HepG2 (cell line): ENCODE data around the gene RAB3IP. TPM values are rescaled to one million over a fixed set of nuclear protein-coding genes. Genes with fewer than 3 reads are reported as not detected.

Experiments used
- E2F2 ChIP-seq: sonication (generic); formaldehyde crosslinking; IDR thresholded peaks from 2 replicates; pipeline ENCODE4 v1.4.0; 2020; ENCODE audit warnings: missing genetic modification reagents, borderline replicate concordance
- EHMT2 ChIP-seq: fragments of 200-600 bp; sonication (generic); IDR thresholded peaks from 2 replicates; pipeline ENCODE4 v1.7.0; 2017; ENCODE audit warnings: antibody characterized with exemption, low read depth, low read length, borderline replicate concordance
- SCMH1 ChIP-seq: sonication (generic); formaldehyde crosslinking; IDR thresholded peaks from 2 replicates; pipeline ENCODE4 v1.9.0; 2021; ENCODE audit warnings: missing genetic modification reagents, mild to moderate bottlenecking, borderline replicate concordance
- SP5 ChIP-seq: IDR thresholded peaks from 2 replicates; pipeline ENCODE4 v1.6.1; 2016; ENCODE audit warnings: low read depth, borderline replicate concordance
- ZBTB2 ChIP-seq: sonication (generic); formaldehyde crosslinking; IDR thresholded peaks from 2 replicates; pipeline ENCODE4 v1.8.0; 2022; ENCODE audit warnings: low read depth, missing genetic modification reagents
- ZBTB44 ChIP-seq: sonication (generic); formaldehyde crosslinking; IDR thresholded peaks from 2 replicates; pipeline ENCODE4 v1.4.0; 2020; ENCODE audit warnings: missing genetic modification reagents
- ZHX2 ChIP-seq, 2 experiments: sonication (generic) in 1 of 2; formaldehyde crosslinking in 1 of 2; IDR thresholded peaks; 2 replicates each; pipeline versions ENCODE4 v1.6.1 to v1.9.0; 2014 to 2022; ENCODE audit warnings: antibody characterized with exemption in 1 of 2, borderline replicate concordance in 1 of 2, inconsistent platforms in 1 of 2, low read depth in 1 of 2, missing genetic modification reagents in 1 of 2
- ZNF546 ChIP-seq: sonication (generic); formaldehyde crosslinking; conservative IDR thresholded peaks from 2 replicates; pipeline ENCODE4 v1.8.1; 2023; ENCODE audit warnings: mild to moderate bottlenecking, missing genetic modification reagents
- polyA plus RNA-seq, 8 experiments: library from polyadenylated mRNA; depleted of rRNA in 3 of 8; stranded (reverse) in 7 of 8; unstranded in 1 of 8; fragments of >200 nt; fragmentation: Illumina TruSeq in 4 of 8; extraction: Trizol in 4 of 8; gene quantifications; 2 replicates each; pipeline versions ENCODE4 v1.2.1 to v1.2.3, GENCODE V29; 2011 to 2016; ENCODE audit warnings: low read depth in 4 of 8, missing spikeins in 1 of 8, mixed read lengths in 1 of 8; ENCODE audit not compliant: insufficient read depth in 1 of 8
- total RNA-seq, 5 experiments: library from RNA; depleted of rRNA; stranded (reverse); fragments of >200 nt; fragmentation: Illumina TruSeq; extraction: Trizol; gene quantifications; 2 replicates each; pipeline ENCODE4 v1.2.3, GENCODE V29; 2016; ENCODE audit warnings: low read depth in 1 of 5

The RAB3IP gene
- total and polyA plus RNA-seq, 2 of the 13 experiments (the other 11 are each of a cell fraction or from before 2014, with no cell fraction given): 33.6 to 41.1 TPM

GRCh38 chr12:69694123-69694522 lies 44.5 kb upstream of the RAB3IP start (continued):
- TF ChIP-seq ZBTB44 (CRISPR knock-in tag) (no peak), ZBTB2 (CRISPR knock-in tag) (no peak), ZNF546 (no peak), E2F2 (CRISPR knock-in tag) (no peak), SP5 (CRISPR knock-in tag) (no peak), EHMT2 (no peak), SCMH1 (CRISPR knock-in tag) (no peak), ZHX2 (IDR thresholded peaks at IDR 0.05; ENCODE audit: low read depth) (no peak), ZHX2 (CRISPR knock-in tag; IDR thresholded peaks at IDR 0.05; ENCODE audit: borderline replicate concordance) (no peak)
